ENCODE measurements around the gene TSC2.

GRCh38 chr16:2044541-2044940 is 3.2 kb upstream of the TSC2 start:
- TF ChIP-seq CTCF (IDR thresholded peaks at IDR 0.05) (no peak), POLR2A (IDR thresholded peaks at IDR 0.05) (no peak), POLR2AphosphoS5 (IDR thresholded peaks at IDR 0.05) (no peak)

Data from breast epithelium (tissue), 3 donors.